ENCODE results near the gene ING5.

Gene ING5

GRCh38 chr2:241743620-241744019 is 41.8 kb downstream of the ING5 start:
- in situ Hi-C loops (cut with MboI; ENCODE audit: low pct_unique_long_range_greater_than_20kb, low sequenced_read_pairs, unreplicated experiment) = no loop called here
- TF ChIP-seq CTCF (IDR thresholded peaks at IDR 0.05; ENCODE audit: extremely low read depth, insufficient read depth, missing control alignments) = no peak
- no peak for DNase-seq (ENCODE audit: low spot score)

DNA sequence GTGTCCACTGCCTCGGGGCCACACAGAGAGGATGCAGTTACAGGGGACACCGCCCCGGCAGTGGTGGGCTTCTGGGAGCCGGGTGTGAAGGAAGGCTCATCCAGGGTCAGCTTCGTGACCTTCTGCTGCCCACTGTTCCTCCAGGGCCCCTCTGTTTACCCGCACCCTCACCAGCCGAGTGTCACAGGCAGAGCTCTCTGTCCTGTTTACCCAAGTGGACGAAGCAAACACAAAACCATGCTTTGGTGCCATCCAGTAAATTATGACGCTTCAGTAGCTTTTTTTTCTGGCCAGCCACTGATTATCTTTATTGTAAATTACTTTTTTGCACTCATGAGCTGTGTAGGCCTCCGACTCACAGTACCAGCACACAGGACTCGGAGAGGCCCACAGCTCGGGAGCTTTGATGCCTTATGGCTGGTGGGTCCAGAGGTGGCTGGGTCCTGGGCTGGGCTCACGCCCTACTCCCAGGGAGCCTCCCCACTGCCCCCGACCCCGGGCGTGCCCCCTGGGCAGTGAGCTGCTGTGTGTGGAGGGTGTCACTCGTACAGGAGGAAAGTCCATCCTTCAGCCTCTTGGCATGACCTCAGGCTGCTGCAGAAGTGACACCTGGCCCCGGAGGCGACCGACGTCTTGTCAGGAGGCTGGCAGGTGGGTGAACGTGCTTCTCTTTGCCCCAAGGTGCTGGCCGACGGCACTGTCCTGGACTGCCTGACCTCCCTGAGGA is 42.4 kb downstream of the ING5 start:
- no peak for DNase-seq (ENCODE audit: low spot score)
- in situ Hi-C loops (cut with MboI; ENCODE audit: low pct_unique_long_range_greater_than_20kb, low sequenced_read_pairs, unreplicated experiment) = no loop called here
- no peak for TF ChIP-seq CTCF (IDR thresholded peaks at IDR 0.05; ENCODE audit: extremely low read depth, insufficient read depth, missing control alignments)

GRCh38 chr2:241745276-241745675 is 43.4 kb downstream of the ING5 start:
- in situ Hi-C loops (cut with MboI; ENCODE audit: low pct_unique_long_range_greater_than_20kb, low sequenced_read_pairs, unreplicated experiment) = no loop called here
- DNase-seq (ENCODE audit: low spot score) = no peak
- no peak for TF ChIP-seq CTCF (IDR thresholded peaks at IDR 0.05; ENCODE audit: extremely low read depth, insufficient read depth, missing control alignments)

GRCh38 chr2:241746084-241746483 is 44.2 kb downstream of the ING5 start:
- no peak for DNase-seq (ENCODE audit: low spot score)
- no peak for TF ChIP-seq CTCF (IDR thresholded peaks at IDR 0.05; ENCODE audit: extremely low read depth, insufficient read depth, missing control alignments)
- in situ Hi-C loops (cut with MboI; ENCODE audit: low pct_unique_long_range_greater_than_20kb, low sequenced_read_pairs, unreplicated experiment) = no loop called here

DNA sequence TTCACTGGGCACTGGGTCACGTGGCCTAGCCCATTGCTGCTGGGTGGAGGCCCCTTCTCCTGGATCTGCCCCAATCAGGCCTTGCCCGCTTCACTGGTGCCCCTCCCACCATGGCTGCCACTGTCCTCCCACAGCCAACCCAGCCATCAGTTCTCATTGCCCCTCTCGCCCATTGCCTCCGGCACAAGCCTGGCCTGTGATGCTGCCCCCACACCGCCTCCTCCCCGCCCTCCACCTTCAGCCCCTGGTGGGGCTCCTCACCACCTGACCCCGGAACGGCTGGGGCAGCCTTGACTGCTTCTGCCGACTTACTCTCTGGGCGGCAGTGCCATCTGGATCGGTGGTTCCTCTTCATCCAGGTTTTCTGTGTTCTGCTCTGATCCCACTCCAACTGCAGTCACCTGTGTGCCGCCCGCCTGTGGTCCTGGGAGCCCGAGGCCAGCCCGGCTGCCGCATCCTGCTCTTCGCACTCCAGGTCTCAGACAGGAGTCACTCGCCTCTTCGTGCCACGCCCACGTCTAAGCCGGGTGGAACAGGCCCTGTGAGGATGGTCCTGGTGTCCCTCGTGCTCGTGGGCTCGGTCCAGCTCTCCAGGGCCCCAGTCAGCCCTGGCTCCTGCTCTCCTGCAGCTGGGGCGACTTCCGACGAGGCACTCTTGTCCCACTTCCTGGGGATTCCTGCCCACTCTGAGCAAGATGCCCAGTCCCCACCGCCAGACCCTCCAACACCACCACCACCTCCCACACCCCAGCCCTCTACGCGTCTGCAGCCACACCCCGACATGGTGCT is 46.8 kb downstream of the ING5 start:
- DNase-seq (ENCODE audit: low spot score) = no peak
- no peak for TF ChIP-seq CTCF (IDR thresholded peaks at IDR 0.05; ENCODE audit: extremely low read depth, insufficient read depth, missing control alignments)
- in situ Hi-C loops (cut with MboI; ENCODE audit: low pct_unique_long_range_greater_than_20kb, low sequenced_read_pairs, unreplicated experiment) = no loop called here

DNA sequence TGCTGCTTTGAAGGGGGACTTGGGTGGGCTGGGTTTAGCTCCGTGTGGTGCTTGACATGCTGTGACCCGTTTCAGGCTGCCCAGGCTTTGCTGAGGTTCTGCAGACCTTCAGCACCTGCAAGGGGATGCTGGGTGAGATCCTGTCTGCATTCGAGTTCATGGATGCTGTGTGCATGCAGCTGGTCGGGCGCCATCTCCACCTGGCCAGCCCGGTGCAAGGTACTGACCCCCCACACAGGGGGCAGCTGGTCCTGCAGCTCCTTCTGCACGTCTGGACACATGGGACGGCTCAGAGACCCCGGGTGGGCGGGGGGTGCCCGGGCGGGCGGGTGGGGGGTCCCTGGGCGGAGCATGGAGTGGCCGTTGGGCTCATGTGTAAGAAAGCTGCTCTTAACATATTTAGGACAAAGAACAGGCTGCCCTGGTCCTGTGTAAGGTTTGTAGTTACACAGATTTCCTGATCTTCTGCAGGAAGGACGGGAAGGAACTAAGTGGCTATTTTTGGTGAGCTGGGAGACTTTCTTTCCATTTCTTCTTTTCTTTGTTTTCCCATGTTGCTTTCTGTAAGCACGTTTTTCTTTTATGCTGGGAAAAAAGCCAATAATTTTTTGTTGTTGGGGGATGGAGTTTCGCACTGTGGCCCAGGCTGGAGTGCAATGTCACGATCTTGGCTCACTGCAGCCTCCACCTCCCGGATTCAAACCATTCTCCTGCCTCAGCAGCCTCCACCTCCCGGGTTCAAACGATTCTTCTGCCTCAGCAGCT is 48.4 kb downstream of the ING5 start:
- no peak for DNase-seq (ENCODE audit: low spot score)
- in situ Hi-C loops (cut with MboI; ENCODE audit: low pct_unique_long_range_greater_than_20kb, low sequenced_read_pairs, unreplicated experiment) = no loop called here
- TF ChIP-seq CTCF (IDR thresholded peaks at IDR 0.05; ENCODE audit: extremely low read depth, insufficient read depth, missing control alignments) = no peak

All from GM13977 (cell line).